ENCODE results near the gene PGS1. TPM values are rescaled to one million over a fixed set of nuclear protein-coding genes. Genes with fewer than 3 reads are reported as not detected.
A peak's percentile ranks its signal among the peaks of the same experiment; 100 is the strongest.

Gene PGS1
- total and polyA plus RNA-seq, 2 donors (not counting 1 experiment from before 2014, with no cell fraction given) = 22.4 to 34.5 TPM

- no peaks in the 10 kb centered on the region for H3K27me3 ChIP-seq (ENCODE audit: control insufficient read depth, insufficient read depth, low read length)
- peaks cover 21% of the 10 kb centered on the region for H3K36me3 ChIP-seq (ENCODE audit: control insufficient read depth, insufficient read depth, low read length)
- H3K4me1 ChIP-seq (ENCODE audit: control insufficient read depth, extremely low read depth, insufficient read depth, low read length) = peaks cover 30% of the 10 kb centered on the region
- no peak overlapping the region for H3K9ac ChIP-seq (ENCODE audit: insufficient read depth, low read length)
- peak overlapping the region; percentile 94 for H3K27ac ChIP-seq (ENCODE audit: insufficient read depth, low read length)
- H4K20me1 ChIP-seq (ENCODE audit: control insufficient read depth, extremely low read depth, insufficient read depth, low read length) = no peaks in the 10 kb centered on the region
- H3K79me2 ChIP-seq (ENCODE audit: control insufficient read depth, insufficient read depth, low read length) = peaks cover 50% of the 10 kb centered on the region
- H3K4me2 ChIP-seq (ENCODE audit: extremely low read depth, insufficient read depth, low read length) = peak overlapping the region; percentile 49
- peak overlapping the region in 2 of 4 experiments; percentile 62 to 98 for H3K4me3 ChIP-seq (replicated peaks in 1 of 4; ENCODE audit: control extremely low read depth in 1 of 4, insufficient read depth in 1 of 4, low read depth in 3 of 4, low read length in 4 of 4)
- no peak overlapping the region for H2AFZ ChIP-seq (ENCODE audit: low read length)
- H3K9me3 ChIP-seq (ENCODE audit: control insufficient read depth, insufficient read depth, low read depth, low read length) = no peaks in the 10 kb centered on the region
- DNase-seq (ENCODE audit: low read depth in 2 of 2) = peak; percentile 80 to 98
- TF ChIP-seq CTCF (conservative IDR thresholded peaks at IDR 0.05 in 1 of 2, IDR thresholded peaks at IDR 0.05 in 1 of 2; ENCODE audit: low read depth in 1 of 2, low read length in 2 of 2) (no peak), EZH2 (IDR thresholded peaks at IDR 0.05; ENCODE audit: low read length, missing control alignments) (no peak)
Observed at GRCh38 chr17:78356101-78356713, 22.2 kb upstream of the PGS1 start.

- H3K9me3 ChIP-seq (ENCODE audit: control insufficient read depth, insufficient read depth, low read depth, low read length) = no peaks in the 10 kb centered on the region
- H3K4me2 ChIP-seq (ENCODE audit: extremely low read depth, insufficient read depth, low read length) = peak overlapping the region; percentile 67
- peaks cover 24% of the 10 kb centered on the region for H3K4me1 ChIP-seq (ENCODE audit: control insufficient read depth, extremely low read depth, insufficient read depth, low read length)
- peak; percentile 84 to 85 for DNase-seq (ENCODE audit: low read depth in 2 of 2)
- no peak overlapping the region for H2AFZ ChIP-seq (ENCODE audit: low read length)
- no peaks in the 10 kb centered on the region for H4K20me1 ChIP-seq (ENCODE audit: control insufficient read depth, extremely low read depth, insufficient read depth, low read length)
- peak overlapping the region; percentile 97 for H3K9ac ChIP-seq (ENCODE audit: insufficient read depth, low read length)
- peak overlapping the region; percentile 98 for H3K27ac ChIP-seq (ENCODE audit: insufficient read depth, low read length)
- peak overlapping the region; percentile 54 to 98 (median 75) for H3K4me3 ChIP-seq (replicated peaks in 1 of 4; ENCODE audit: control extremely low read depth in 1 of 4, insufficient read depth in 1 of 4, low read depth in 3 of 4, low read length in 4 of 4)
- H3K27me3 ChIP-seq (ENCODE audit: control insufficient read depth, insufficient read depth, low read length) = no peaks in the 10 kb centered on the region
- H3K36me3 ChIP-seq (ENCODE audit: control insufficient read depth, insufficient read depth, low read length) = peaks cover 21% of the 10 kb centered on the region
- peak in 1 of 2 donors; percentile 4 for TF ChIP-seq CTCF (conservative IDR thresholded peaks at IDR 0.05 in 1 of 2, IDR thresholded peaks at IDR 0.05 in 1 of 2; ENCODE audit: low read depth in 1 of 2, low read length in 2 of 2)
- TF ChIP-seq EZH2 (IDR thresholded peaks at IDR 0.05; ENCODE audit: low read length, missing control alignments) = no peak
- peaks cover 50% of the 10 kb centered on the region for H3K79me2 ChIP-seq (ENCODE audit: control insufficient read depth, insufficient read depth, low read length)
Observed at GRCh38 chr17:78357177-78357586, 21.3 kb upstream of the PGS1 start.

GRCh38 chr17:78357672-78358537 is 20.5 kb upstream of the PGS1 start:
- Histone ChIP-seq H3K79me2 (ENCODE audit: control insufficient read depth, insufficient read depth, low read length) (peaks cover 50% of the 10 kb centered on the region), H3K36me3 (ENCODE audit: control insufficient read depth, insufficient read depth, low read length) (peaks cover 21% of the 10 kb centered on the region), H3K27me3 (ENCODE audit: control insufficient read depth, insufficient read depth, low read length) (no peaks in the 10 kb centered on the region), H3K9me3 (ENCODE audit: control insufficient read depth, insufficient read depth, low read depth, low read length) (no peaks in the 10 kb centered on the region), H3K9ac (ENCODE audit: insufficient read depth, low read length) (peak overlapping the region; percentile 97), H3K4me2 (ENCODE audit: extremely low read depth, insufficient read depth, low read length) (peak overlapping the region; percentile 67), H2AFZ (ENCODE audit: low read length) (no peak overlapping the region), H3K4me1 (ENCODE audit: control insufficient read depth, extremely low read depth, insufficient read depth, low read length) (peaks cover 20% of the 10 kb centered on the region), H3K27ac (ENCODE audit: insufficient read depth, low read length) (peak overlapping the region; percentile 98), H4K20me1 (ENCODE audit: control insufficient read depth, extremely low read depth, insufficient read depth, low read length) (no peaks in the 10 kb centered on the region), H3K4me3 (replicated peaks in 1 of 4; ENCODE audit: control extremely low read depth in 1 of 4, insufficient read depth in 1 of 4, low read depth in 3 of 4, low read length in 4 of 4) (peak overlapping the region; percentile 54 to 98 (median 75))
- DNase-seq (ENCODE audit: low read depth in 2 of 2) = no peak
- TF ChIP-seq CTCF (conservative IDR thresholded peaks at IDR 0.05 in 1 of 2, IDR thresholded peaks at IDR 0.05 in 1 of 2; ENCODE audit: low read depth in 1 of 2, low read length in 2 of 2) = no peak
- TF ChIP-seq EZH2 (IDR thresholded peaks at IDR 0.05; ENCODE audit: low read length, missing control alignments) = no peak
